HL-60 (cell line): ENCODE measurements around the gene CARMIL1.

ENCODE experiments used
- CTCF ChIP-seq: IDR thresholded peaks from one replicate; pipeline ENCODE4 v1.5.1; 2011; ENCODE audit warnings: low read length, control low read depth, inconsistent platforms; ENCODE audit not compliant: insufficient read depth
- POLR2AphosphoS5 ChIP-seq: IDR thresholded peaks from 2 replicates; pipeline ENCODE4 v1.6.1; 2012; ENCODE audit warnings: low read depth

GRCh38 chr6:25431975-25432307 lies 152.8 kb downstream of the CARMIL1 start:
- no peak for TF ChIP-seq POLR2AphosphoS5
- no peak for TF ChIP-seq CTCF
